ENCODE data around the gene ZKSCAN5. TPM values are rescaled to one million over a fixed set of nuclear protein-coding genes. Genes with fewer than 3 reads are reported as not detected.

The ZKSCAN5 gene
- total RNA-seq, 4 donors from 2014 or later: 6.1 to 10.2 (median 7.8) TPM

DNA sequence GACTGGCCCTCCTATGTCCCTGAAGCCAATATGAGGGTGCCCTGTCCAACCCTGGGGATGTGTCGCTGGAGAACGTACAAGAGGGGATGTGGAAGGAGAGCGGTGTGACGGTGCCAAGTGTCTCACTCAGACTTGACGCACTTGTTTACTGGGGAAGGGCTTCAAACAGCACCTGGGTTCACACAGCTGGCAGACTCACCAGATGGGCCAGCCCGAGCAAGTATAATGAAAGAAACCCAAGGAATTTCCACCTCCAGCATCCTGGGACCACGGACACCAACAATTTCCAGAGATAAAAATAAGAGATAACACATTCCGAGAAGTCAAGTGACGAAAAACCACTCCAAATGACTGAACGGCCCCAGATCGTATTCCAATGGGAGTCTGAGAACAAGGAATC lies 43.8 kb upstream of the ZKSCAN5 start:
- ATAC-seq (ENCODE audit: low FRiP score) (no peak), DNase-seq (ENCODE audit: low spot score) (no peak)
- TF ChIP-seq, protein P1, sequence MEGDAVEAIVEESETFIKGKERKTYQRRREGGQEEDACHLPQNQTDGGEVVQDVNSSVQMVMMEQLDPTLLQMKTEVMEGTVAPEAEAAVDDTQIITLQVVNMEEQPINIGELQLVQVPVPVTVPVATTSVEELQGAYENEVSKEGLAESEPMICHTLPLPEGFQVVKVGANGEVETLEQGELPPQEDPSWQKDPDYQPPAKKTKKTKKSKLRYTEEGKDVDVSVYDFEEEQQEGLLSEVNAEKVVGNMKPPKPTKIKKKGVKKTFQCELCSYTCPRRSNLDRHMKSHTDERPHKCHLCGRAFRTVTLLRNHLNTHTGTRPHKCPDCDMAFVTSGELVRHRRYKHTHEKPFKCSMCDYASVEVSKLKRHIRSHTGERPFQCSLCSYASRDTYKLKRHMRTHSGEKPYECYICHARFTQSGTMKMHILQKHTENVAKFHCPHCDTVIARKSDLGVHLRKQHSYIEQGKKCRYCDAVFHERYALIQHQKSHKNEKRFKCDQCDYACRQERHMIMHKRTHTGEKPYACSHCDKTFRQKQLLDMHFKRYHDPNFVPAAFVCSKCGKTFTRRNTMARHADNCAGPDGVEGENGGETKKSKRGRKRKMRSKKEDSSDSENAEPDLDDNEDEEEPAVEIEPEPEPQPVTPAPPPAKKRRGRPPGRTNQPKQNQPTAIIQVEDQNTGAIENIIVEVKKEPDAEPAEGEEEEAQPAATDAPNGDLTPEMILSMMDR (IDR thresholded peaks at IDR 0.05): no peak

DNA sequence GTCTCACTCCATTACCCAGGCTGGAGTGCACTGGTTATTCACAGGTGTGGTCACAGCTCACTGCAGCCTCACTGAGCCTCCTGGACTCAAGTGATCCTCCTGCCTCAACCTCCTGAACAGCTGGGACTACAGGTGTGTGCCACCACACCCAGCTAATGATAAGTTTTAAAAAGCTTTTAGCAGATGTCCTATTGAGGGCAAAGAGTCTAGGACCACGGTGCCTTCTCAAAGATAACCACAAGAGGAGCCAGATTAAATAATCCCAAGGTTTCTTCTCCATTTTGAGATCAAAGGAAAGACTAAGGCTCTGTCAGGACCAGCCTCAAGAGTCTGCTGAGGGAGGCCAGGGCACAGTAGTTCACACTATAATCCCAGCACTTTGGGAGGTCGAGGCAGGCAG lies 43.2 kb upstream of the ZKSCAN5 start:
- TF ChIP-seq, protein P1 (IDR thresholded peaks at IDR 0.05): no peak
- ATAC-seq (ENCODE audit: low FRiP score) (no peak), DNase-seq (ENCODE audit: low spot score) (no peak)

DNA sequence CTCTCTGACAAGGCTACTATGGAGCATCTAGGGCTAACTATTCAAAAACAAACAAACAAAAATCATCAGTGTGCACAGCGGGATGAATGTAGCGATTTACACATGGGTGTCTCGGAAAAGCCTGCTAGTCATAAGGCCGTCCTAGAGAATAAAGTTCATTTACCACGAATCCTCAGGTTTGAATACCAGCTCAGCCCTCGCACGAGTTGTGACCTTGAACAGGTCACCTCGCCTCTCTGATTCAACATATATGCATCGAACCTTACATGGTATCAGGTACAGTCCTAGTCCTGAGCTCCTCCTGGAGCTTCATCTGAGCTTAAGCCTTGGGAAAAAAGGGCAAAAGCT lies 39.1 kb upstream of the ZKSCAN5 start:
- DNase-seq (ENCODE audit: low spot score): no peak
- TF ChIP-seq, protein P1 (IDR thresholded peaks at IDR 0.05): no peak
- peak; percentile 20 for ATAC-seq (ENCODE audit: low FRiP score)

DNA sequence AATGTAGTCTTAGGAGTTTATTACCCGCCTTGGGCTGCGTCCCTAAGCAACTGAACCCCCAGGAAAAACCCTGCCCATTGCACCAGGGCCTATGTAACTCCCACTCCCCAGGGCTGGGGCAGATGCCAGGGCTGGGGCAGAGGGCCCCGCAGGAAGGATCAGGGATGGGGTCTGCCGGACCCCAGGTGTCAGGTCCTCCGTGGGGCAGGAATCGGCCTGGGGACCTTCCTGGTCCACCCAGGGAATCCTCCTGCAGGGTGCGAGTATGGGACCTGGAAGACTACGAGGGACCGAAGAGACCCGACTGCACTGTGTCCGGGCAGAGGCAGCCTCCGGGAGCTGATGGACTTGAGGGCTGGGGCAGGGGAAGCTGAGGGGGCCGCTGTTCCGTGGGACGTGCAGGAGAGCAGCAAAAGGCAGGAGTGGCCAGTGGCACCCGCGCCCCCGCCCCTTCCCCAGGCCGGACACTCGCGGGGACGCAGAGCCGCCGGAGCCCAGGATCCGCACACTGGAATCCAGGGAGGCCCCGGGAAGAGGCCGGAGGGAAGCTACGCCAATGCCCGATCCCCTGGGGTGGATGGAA lies 36.0 kb upstream of the ZKSCAN5 start:
- DNase-seq (ENCODE audit: low spot score) (no peak), ATAC-seq (ENCODE audit: low FRiP score) (no peak)
- TF ChIP-seq, protein P1 (IDR thresholded peaks at IDR 0.05): no peak

DNA sequence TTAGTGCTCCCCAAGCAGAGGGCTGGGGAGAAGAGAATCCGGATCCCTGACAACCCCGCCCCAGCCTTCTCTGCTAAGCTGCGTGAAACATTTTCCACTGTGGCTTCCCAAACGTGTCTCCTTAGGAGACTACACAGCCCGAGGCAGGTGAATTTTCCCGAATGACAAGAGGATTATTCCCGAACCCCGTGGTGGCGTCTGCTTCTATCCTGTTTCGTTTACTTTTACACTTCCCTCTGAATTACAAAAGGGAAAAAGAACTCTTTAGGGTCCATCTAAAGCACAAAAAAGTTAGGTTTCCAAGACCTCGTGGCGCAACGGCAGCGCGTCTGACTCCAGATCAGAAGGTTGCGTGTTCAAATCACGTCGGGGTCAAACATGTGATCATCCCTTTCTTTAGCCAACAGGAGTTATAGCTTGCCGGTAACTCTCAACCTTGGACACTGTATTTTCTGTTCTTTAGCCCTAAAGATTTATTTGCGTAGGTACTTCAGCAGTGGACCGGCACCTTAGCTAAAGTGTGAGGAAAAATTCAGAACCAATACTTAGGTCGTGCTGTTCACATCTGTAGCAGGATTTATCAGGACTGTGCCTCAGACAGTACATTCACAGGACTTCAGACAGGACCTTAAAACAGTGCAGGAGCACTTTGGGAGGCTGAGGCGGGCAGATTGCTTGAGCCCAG lies 34.9 kb upstream of the ZKSCAN5 start:
- TF ChIP-seq, protein P1 (IDR thresholded peaks at IDR 0.05): no peak
- DNase-seq (ENCODE audit: low spot score) (no peak), ATAC-seq (ENCODE audit: low FRiP score) (no peak)

DNA sequence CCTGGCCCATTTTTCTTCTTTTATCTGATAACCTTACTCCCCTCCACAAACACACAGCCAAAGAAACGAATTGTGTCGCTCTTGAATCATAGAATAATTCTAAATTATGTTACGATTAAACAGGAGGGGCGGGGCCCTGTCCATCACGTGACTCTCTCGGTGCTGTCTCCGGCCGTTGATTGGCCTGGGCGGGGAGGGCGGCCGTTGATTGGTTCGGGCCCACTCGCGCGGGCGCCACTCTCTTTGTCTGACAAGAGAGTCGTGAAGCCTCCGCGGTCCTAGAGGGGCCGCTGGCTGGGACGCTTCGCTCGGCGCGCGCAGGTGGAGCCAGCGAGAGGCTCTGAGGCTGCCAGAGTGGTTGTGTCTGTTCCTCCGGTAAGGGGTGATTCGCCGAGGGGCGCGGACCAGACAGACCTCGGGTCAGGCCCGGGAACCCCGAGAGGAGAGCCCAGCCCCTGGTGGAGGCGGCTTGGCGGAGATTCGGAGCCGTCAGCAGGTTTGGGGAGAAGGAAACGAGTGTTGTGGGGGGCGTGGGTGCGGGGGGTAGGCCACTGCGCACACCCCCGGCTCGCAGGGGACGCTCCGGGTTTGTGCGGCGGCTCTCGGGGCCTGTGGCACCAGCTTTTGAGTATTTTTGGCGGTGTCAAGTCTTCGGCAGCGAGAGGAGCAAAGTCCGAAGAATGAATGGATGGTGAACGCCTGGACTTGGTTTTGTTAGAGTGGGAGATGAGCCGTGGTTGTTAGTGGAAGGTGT lies 31.7 kb upstream of the ZKSCAN5 start, which contains the start of gene ZNF789:
ZNF789 (plus strand) TSS at position 330 of the 754 bp plus-strand sequence. CDS start 3,567 bp downstream, outside the sequence.
- ATAC-seq (ENCODE audit: low FRiP score) (peak; percentile 100), DNase-seq (ENCODE audit: low spot score) (peak; percentile 98)
- TF ChIP-seq, protein P1 (IDR thresholded peaks at IDR 0.05): no peak

Measured in omental fat pad (tissue), 4 donors.